Liver (tissue), 9 donors: ENCODE measurements around the gene PAX9. TPM values are rescaled to one million over a fixed set of nuclear protein-coding genes. Genes with fewer than 3 reads are reported as not detected.

Source experiments
- DNase-seq: peaks from one replicate; pipeline ENCODE4 v3.0.0-alpha.2; 2017; ENCODE audit warnings: low spot score
- H3K27ac ChIP-seq, 2 donors: one replicate each; pipeline ENCODE4 v1.7.0; 2013; ENCODE audit warnings: inconsistent platforms in 2 of 2, low read length in 2 of 2, control low read depth in 1 of 2, low read depth in 1 of 2, mild to moderate bottlenecking in 1 of 2
- H3K27me3 ChIP-seq, 4 donors: one replicate each; pipeline versions ENCODE4 v1.6.1 to v1.7.0; 2013; ENCODE audit warnings: low read length in 3 of 4, inconsistent platforms in 1 of 4, mild to moderate bottlenecking in 1 of 4, moderate library complexity in 1 of 4; ENCODE audit not compliant: control insufficient read depth in 4 of 4, insufficient read depth in 4 of 4
- H3K36me3 ChIP-seq, 4 donors: one replicate each; pipeline versions ENCODE4 v1.6.1 to v1.7.0; 2013; ENCODE audit warnings: low read length in 3 of 4, mild to moderate bottlenecking in 3 of 4, low read depth in 1 of 4, moderate library complexity in 1 of 4; ENCODE audit not compliant: control insufficient read depth in 4 of 4, insufficient read depth in 3 of 4
- H3K4me1 ChIP-seq, 4 donors: one replicate each; pipeline versions ENCODE4 v1.6.1 to v1.7.0; 2013; ENCODE audit warnings: low read length in 3 of 4, mild to moderate bottlenecking in 3 of 4, moderate library complexity in 1 of 4; ENCODE audit not compliant: control insufficient read depth in 4 of 4, insufficient read depth in 4 of 4
- H3K4me3 ChIP-seq, 3 donors: one replicate each; pipeline versions ENCODE4 v1.6.1 to v1.7.0; 2013; ENCODE audit warnings: low read length in 3 of 3, control low read depth in 1 of 3, low read depth in 1 of 3, mild to moderate bottlenecking in 1 of 3
- H3K9ac ChIP-seq, 2 donors: one replicate each; pipeline ENCODE4 v1.7.0; 2013; ENCODE audit warnings: low read length in 2 of 2, mild to moderate bottlenecking in 2 of 2, moderate library complexity in 2 of 2, control low read depth in 1 of 2, low read depth in 1 of 2
- H3K9me3 ChIP-seq, 4 donors: one replicate each; pipeline versions ENCODE4 v1.6.1 to v1.7.0; 2013; ENCODE audit warnings: low read length in 3 of 4; ENCODE audit not compliant: control insufficient read depth in 4 of 4
- EGR1 ChIP-seq, 2 donors: IDR thresholded peaks; 2 replicates each; pipeline ENCODE4 v1.6.1; 2016 to 2018; ENCODE audit warnings: antibody characterized with exemption in 2 of 2, low read depth in 2 of 2
- FOXA1 ChIP-seq: IDR thresholded peaks from 2 replicates; pipeline ENCODE4 v1.6.1; 2016; ENCODE audit warnings: antibody characterized with exemption
- FOXA2 ChIP-seq: IDR thresholded peaks from 2 replicates; pipeline ENCODE4 v1.6.1; 2016; ENCODE audit warnings: antibody characterized with exemption
- HNF4A ChIP-seq, 2 donors: conservative IDR thresholded peaks; 2 replicates each; pipeline ENCODE4 v1.6.1; 2016; ENCODE audit warnings: antibody characterized with exemption in 2 of 2, mild to moderate bottlenecking in 2 of 2
- HNF4G ChIP-seq: IDR thresholded peaks from 2 replicates; pipeline ENCODE4 v1.6.1; 2016; ENCODE audit warnings: antibody characterized with exemption
- JUND ChIP-seq, 2 donors: IDR thresholded peaks; 2 replicates each; pipeline ENCODE4 v1.6.1; 2016; ENCODE audit warnings: antibody characterized with exemption in 2 of 2
- MAX ChIP-seq: IDR thresholded peaks from 2 replicates; pipeline ENCODE4 v1.6.1; 2016; ENCODE audit warnings: antibody characterized with exemption
- NR2F2 ChIP-seq: IDR thresholded peaks from 2 replicates; pipeline ENCODE4 v1.6.1; 2016; ENCODE audit warnings: antibody characterized with exemption
- RAD21 ChIP-seq, 2 donors: IDR thresholded peaks; 2 replicates each; pipeline ENCODE4 v1.6.1; 2016; ENCODE audit warnings: antibody characterized with exemption in 2 of 2, mild to moderate bottlenecking in 2 of 2
- RXRA ChIP-seq, 2 donors: IDR thresholded peaks; 2 replicates each; pipeline ENCODE4 v1.6.1; 2017 to 2018; ENCODE audit warnings: antibody characterized with exemption in 2 of 2, mild to moderate bottlenecking in 1 of 2
- SP1 ChIP-seq: IDR thresholded peaks from 2 replicates; pipeline ENCODE4 v1.6.1; 2018; ENCODE audit warnings: antibody characterized with exemption, mild to moderate bottlenecking
- TAF1 ChIP-seq: conservative IDR thresholded peaks from 2 replicates; pipeline ENCODE4 v1.6.1; 2016; ENCODE audit warnings: antibody characterized with exemption, mild to moderate bottlenecking
- ZBTB33 ChIP-seq: IDR thresholded peaks from 2 replicates; pipeline ENCODE4 v1.6.1; 2016; ENCODE audit warnings: antibody characterized with exemption
- WGBS: extraction: QIAGEN DNeasy Blood & Tissue Kit; methylation state at CpG from one replicate; pipeline ENCODE4 v1.1.7; 2013; 5-methylcytosine and 5-hydroxymethylcytosine counted together
- polyA plus RNA-seq, 2 donors: library from polyadenylated mRNA; stranded (reverse) in 1 of 2; unstranded in 1 of 2; fragments of 200-250 nt in 1 of 2; fragments of >200 nt in 1 of 2; fragmentation: Nextera tagmentation in 1 of 2; extraction: Ambion mirVana in 1 of 2; gene quantifications; one replicate each; pipeline versions ENCODE4 v1.2.1 to v1.2.3, GENCODE V29; 2013 to 2015
- total RNA-seq, 2 donors: library from RNA; depleted of rRNA; stranded (reverse); fragments of >200 nt; gene quantifications; one replicate each; pipeline ENCODE4 v1.2.3, GENCODE V29; 2014
- TF ChIP-seq, protein P1 (sequence below): fragments of 150-350 bp; IDR thresholded peaks from 2 replicates; pipeline ENCODE4 v1.5.1; 2017; ENCODE audit warnings: improper control_type of control experiment, low read depth, low read length; ENCODE audit not compliant: missing input control
- TF ChIP-seq, protein P2 (sequence below): IDR thresholded peaks from 2 replicates; pipeline ENCODE4 v1.6.1; 2016; ENCODE audit warnings: antibody characterized with exemption
- TF ChIP-seq, protein P3 (sequence below): IDR thresholded peaks from 2 replicates; pipeline ENCODE4 v1.6.1; 2016; ENCODE audit warnings: antibody characterized with exemption, mild to moderate bottlenecking
- donor health status: healthy.
- donor health status: healthy.
- donor health status: healthy.
- donor health status: healthy.
- donor health status: healthy.

PAX9 gene
- total and polyA plus RNA-seq, 4 donors: 0.03 TPM; not detected in 3

DNA sequence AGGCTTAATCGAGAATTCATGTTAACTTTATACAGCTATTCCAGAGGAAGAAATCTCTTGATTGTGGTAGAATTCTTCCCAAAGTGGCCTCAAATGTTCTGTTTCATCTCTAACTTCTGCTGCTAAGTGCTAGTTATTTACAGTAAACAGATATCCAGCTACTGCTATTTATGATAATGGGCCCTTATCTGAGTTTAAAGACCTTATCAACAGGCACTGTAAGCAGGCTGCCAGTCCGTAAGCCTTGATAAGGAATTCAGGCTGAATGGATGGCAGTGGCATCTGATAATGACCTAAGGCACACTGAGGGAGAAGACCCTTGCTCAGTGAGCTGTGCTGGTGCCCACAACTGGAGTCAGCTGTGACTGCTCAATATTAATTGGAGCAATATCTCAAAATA lies 59.0 kb downstream of the PAX9 start:
- no peak overlapping the region for H3K27ac ChIP-seq
- TF ChIP-seq FOXA2: no peak
- TF ChIP-seq EGR1 (IDR thresholded peaks at IDR 0.05; ENCODE audit: low read depth in 2 of 2): no peak
- TF ChIP-seq RXRA (IDR thresholded peaks at IDR 0.05): no peak
- TF ChIP-seq SP1: no peak
- TF ChIP-seq, protein P1, sequence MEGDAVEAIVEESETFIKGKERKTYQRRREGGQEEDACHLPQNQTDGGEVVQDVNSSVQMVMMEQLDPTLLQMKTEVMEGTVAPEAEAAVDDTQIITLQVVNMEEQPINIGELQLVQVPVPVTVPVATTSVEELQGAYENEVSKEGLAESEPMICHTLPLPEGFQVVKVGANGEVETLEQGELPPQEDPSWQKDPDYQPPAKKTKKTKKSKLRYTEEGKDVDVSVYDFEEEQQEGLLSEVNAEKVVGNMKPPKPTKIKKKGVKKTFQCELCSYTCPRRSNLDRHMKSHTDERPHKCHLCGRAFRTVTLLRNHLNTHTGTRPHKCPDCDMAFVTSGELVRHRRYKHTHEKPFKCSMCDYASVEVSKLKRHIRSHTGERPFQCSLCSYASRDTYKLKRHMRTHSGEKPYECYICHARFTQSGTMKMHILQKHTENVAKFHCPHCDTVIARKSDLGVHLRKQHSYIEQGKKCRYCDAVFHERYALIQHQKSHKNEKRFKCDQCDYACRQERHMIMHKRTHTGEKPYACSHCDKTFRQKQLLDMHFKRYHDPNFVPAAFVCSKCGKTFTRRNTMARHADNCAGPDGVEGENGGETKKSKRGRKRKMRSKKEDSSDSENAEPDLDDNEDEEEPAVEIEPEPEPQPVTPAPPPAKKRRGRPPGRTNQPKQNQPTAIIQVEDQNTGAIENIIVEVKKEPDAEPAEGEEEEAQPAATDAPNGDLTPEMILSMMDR: no peak
- no peak for TF ChIP-seq TAF1
- no peak for TF ChIP-seq JUND (IDR thresholded peaks at IDR 0.05)
- TF ChIP-seq HNF4A (conservative IDR thresholded peaks at IDR 0.05): no peak
- TF ChIP-seq FOXA1: no peak
- no peak for TF ChIP-seq HNF4G
- TF ChIP-seq RAD21 (IDR thresholded peaks at IDR 0.05): no peak
- TF ChIP-seq, protein P2, sequence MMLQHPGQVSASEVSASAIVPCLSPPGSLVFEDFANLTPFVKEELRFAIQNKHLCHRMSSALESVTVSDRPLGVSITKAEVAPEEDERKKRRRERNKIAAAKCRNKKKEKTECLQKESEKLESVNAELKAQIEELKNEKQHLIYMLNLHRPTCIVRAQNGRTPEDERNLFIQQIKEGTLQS: no peak
- no peak for TF ChIP-seq NR2F2
- no peak for TF ChIP-seq MAX
- H3K9ac ChIP-seq: no peak overlapping the region
- H3K4me3 ChIP-seq: no peak overlapping the region
- DNase-seq: no peak
- H3K4me1 ChIP-seq: no peaks in the 10 kb centered on the region
- peaks cover 0 to 3% (median 0%) of the 10 kb centered on the region in 4 donors for H3K9me3 ChIP-seq
- no peaks in the 10 kb centered on the region for H3K27me3 ChIP-seq
- H3K36me3 ChIP-seq: no peaks in the 10 kb centered on the region
- 74% methylated on average over 2 of the region's 2 CpGs for WGBS

- H3K36me3 ChIP-seq: no peaks in the 10 kb centered on the region
- H3K9me3 ChIP-seq: peaks cover 0 to 3% (median 0%) of the 10 kb centered on the region in 4 donors
- WGBS: 73% methylated on average over 1 of the region's 1 CpG
- DNase-seq: no peak
- no peak overlapping the region for H3K4me3 ChIP-seq
- TF ChIP-seq, protein P1: no peak
- TF ChIP-seq FOXA1: no peak
- TF ChIP-seq, protein P3, sequence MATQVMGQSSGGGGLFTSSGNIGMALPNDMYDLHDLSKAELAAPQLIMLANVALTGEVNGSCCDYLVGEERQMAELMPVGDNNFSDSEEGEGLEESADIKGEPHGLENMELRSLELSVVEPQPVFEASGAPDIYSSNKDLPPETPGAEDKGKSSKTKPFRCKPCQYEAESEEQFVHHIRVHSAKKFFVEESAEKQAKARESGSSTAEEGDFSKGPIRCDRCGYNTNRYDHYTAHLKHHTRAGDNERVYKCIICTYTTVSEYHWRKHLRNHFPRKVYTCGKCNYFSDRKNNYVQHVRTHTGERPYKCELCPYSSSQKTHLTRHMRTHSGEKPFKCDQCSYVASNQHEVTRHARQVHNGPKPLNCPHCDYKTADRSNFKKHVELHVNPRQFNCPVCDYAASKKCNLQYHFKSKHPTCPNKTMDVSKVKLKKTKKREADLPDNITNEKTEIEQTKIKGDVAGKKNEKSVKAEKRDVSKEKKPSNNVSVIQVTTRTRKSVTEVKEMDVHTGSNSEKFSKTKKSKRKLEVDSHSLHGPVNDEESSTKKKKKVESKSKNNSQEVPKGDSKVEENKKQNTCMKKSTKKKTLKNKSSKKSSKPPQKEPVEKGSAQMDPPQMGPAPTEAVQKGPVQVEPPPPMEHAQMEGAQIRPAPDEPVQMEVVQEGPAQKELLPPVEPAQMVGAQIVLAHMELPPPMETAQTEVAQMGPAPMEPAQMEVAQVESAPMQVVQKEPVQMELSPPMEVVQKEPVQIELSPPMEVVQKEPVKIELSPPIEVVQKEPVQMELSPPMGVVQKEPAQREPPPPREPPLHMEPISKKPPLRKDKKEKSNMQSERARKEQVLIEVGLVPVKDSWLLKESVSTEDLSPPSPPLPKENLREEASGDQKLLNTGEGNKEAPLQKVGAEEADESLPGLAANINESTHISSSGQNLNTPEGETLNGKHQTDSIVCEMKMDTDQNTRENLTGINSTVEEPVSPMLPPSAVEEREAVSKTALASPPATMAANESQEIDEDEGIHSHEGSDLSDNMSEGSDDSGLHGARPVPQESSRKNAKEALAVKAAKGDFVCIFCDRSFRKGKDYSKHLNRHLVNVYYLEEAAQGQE: no peak
- no peak for TF ChIP-seq EGR1 (IDR thresholded peaks at IDR 0.05; ENCODE audit: low read depth in 2 of 2)
- TF ChIP-seq JUND (IDR thresholded peaks at IDR 0.05): no peak
- no peak for TF ChIP-seq FOXA2
- no peak for TF ChIP-seq ZBTB33
- no peaks in the 10 kb centered on the region for H3K27me3 ChIP-seq
- no peak overlapping the region for H3K27ac ChIP-seq
- H3K9ac ChIP-seq: no peak overlapping the region
- no peaks in the 10 kb centered on the region for H3K4me1 ChIP-seq
Observed at GRCh38 chr14:36721877-36722276, 60.2 kb downstream of the PAX9 start.
